ENCODE results near the gene SLC4A4.

- TF ChIP-seq, protein P1, sequence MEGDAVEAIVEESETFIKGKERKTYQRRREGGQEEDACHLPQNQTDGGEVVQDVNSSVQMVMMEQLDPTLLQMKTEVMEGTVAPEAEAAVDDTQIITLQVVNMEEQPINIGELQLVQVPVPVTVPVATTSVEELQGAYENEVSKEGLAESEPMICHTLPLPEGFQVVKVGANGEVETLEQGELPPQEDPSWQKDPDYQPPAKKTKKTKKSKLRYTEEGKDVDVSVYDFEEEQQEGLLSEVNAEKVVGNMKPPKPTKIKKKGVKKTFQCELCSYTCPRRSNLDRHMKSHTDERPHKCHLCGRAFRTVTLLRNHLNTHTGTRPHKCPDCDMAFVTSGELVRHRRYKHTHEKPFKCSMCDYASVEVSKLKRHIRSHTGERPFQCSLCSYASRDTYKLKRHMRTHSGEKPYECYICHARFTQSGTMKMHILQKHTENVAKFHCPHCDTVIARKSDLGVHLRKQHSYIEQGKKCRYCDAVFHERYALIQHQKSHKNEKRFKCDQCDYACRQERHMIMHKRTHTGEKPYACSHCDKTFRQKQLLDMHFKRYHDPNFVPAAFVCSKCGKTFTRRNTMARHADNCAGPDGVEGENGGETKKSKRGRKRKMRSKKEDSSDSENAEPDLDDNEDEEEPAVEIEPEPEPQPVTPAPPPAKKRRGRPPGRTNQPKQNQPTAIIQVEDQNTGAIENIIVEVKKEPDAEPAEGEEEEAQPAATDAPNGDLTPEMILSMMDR (tag by site-specific recombination; IDR thresholded peaks at IDR 0.05): no peak
- TF ChIP-seq ZNF785 (tag by site-specific recombination; IDR thresholded peaks at IDR 0.05): no peak
- TF ChIP-seq, protein P2, sequence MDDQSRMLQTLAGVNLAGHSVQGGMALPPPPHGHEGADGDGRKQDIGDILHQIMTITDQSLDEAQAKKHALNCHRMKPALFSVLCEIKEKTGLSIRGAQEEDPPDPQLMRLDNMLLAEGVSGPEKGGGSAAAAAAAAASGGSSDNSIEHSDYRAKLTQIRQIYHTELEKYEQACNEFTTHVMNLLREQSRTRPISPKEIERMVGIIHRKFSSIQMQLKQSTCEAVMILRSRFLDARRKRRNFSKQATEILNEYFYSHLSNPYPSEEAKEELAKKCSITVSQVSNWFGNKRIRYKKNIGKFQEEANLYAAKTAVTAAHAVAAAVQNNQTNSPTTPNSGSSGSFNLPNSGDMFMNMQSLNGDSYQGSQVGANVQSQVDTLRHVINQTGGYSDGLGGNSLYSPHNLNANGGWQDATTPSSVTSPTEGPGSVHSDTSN (CRISPR knock-in tag; IDR thresholded peaks at IDR 0.05): no peak
These were observed 254.5 kb downstream of the SLC4A4 start for GRCh38 chr4:71593311-71593710.

Measured in HEK293 (cell line).